ENCODE data around the gene ZBTB20.

DNA sequence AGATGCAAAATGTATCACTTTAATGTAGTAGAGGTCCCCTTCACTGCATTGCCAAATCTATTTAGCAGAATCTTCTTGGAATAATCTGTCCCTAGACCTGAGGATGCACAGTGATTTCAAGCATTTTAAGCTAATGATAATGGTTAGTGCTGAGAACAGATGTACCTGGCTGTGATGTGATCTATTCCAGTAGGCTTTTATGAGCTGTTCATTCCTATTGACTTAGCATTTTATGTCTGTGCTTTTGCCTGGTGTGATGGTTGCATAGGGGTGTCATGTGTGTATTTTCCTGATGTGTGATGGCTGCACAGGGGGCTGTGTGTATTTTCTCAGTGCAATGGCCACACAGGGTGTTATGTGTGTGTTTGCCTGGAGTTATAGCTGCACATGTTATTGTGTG is 580.3 kb downstream of the ZBTB20 start:
- TF ChIP-seq, protein P1, sequence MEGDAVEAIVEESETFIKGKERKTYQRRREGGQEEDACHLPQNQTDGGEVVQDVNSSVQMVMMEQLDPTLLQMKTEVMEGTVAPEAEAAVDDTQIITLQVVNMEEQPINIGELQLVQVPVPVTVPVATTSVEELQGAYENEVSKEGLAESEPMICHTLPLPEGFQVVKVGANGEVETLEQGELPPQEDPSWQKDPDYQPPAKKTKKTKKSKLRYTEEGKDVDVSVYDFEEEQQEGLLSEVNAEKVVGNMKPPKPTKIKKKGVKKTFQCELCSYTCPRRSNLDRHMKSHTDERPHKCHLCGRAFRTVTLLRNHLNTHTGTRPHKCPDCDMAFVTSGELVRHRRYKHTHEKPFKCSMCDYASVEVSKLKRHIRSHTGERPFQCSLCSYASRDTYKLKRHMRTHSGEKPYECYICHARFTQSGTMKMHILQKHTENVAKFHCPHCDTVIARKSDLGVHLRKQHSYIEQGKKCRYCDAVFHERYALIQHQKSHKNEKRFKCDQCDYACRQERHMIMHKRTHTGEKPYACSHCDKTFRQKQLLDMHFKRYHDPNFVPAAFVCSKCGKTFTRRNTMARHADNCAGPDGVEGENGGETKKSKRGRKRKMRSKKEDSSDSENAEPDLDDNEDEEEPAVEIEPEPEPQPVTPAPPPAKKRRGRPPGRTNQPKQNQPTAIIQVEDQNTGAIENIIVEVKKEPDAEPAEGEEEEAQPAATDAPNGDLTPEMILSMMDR (IDR thresholded peaks at IDR 0.05) = no peak
- TF ChIP-seq POLR2A (IDR thresholded peaks at IDR 0.05) = no peak
